Activated CD8-positive, alpha-beta T cell treated with anti-CD3 and anti-CD28 coated beads for 36 hours (primary cell): ENCODE data around the gene NUDT3. TPM values are rescaled to one million over a fixed set of nuclear protein-coding genes. Genes with fewer than 3 reads are reported as not detected.
A peak's percentile ranks its signal among the peaks of the same experiment; 100 is the strongest.

Source experiments
- ATAC-seq: fragments of 200-7000 bp; cut with Tn5 transposase; one replicate; pipeline ENCODE4 v1.10.0; 2021; ENCODE audit warnings: mild to moderate bottlenecking, moderate library complexity
- CTCF ChIA-PET: fragments of 350-600 bp; sonication (Branson Sonifier 250); formaldehyde crosslinking; loops from one replicate; lab custom pipeline; 2021; ENCODE audit warnings: antibody characterized with exemption; lab: Charles Lee
- POLR2A ChIA-PET: fragments of 350-600 bp; sonication (Branson Sonifier 250); formaldehyde crosslinking; loops from one replicate; lab custom pipeline; 2021; ENCODE audit warnings: antibody characterized with exemption; lab: Charles Lee
- DNase-seq: peaks from one replicate; pipeline ENCODE4 v3.0.0-alpha.2; 2020
- H3K27ac Mint-ChIP-seq: one replicate; pipeline ENCODE4 v1.8.0; 2021; ENCODE audit warnings: mild to moderate bottlenecking, mixed read lengths
- H3K27me3 Mint-ChIP-seq: one replicate; pipeline ENCODE4 v1.8.0; 2021; ENCODE audit warnings: mixed read lengths
- H3K36me3 Mint-ChIP-seq: one replicate; pipeline ENCODE4 v1.8.0; 2021; ENCODE audit warnings: low read depth, mixed read lengths
- H3K4me1 Mint-ChIP-seq: one replicate; pipeline ENCODE4 v1.8.0; 2021; ENCODE audit warnings: low read depth, mixed read lengths
- H3K4me3 Mint-ChIP-seq: one replicate; pipeline ENCODE4 v1.8.0; 2021; ENCODE audit warnings: mild to moderate bottlenecking, moderate library complexity, mixed read lengths
- H3K9me3 Mint-ChIP-seq: one replicate; pipeline ENCODE4 v1.8.0; 2021; ENCODE audit warnings: mixed read lengths
- CTCF ChIP-seq: fragments of 200-600 bp; IDR thresholded peaks from one replicate; pipeline ENCODE4 v1.8.0; 2022; ENCODE audit warnings: antibody characterized with exemption, mild to moderate bottlenecking
- intact Hi-C: fragments of 100-400 bp; cut with micrococcal nuclease; formaldehyde crosslinking; loops from one replicate; pipeline ENCODE4 v1.10.0; 2022
- total RNA-seq, 2 experiments: library from RNA; stranded (reverse); gene quantifications; one replicate each; pipeline ENCODE4 v1.2.3, GENCODE V29; 2021

NUDT3 gene
- total RNA-seq, 2 experiments from 2014 or later: 15.0 to 15.2 TPM

- TF ChIP-seq CTCF: no peak
- Mint-ChIP-seq H3K9me3 (no peaks in the 10 kb centered on the region), H3K4me1 (peaks cover 20% of the 10 kb centered on the region), H3K36me3 (peaks cover 22% of the 10 kb centered on the region), H3K27ac (peak overlapping the region; percentile 94), H3K27me3 (no peaks in the 10 kb centered on the region), H3K4me3 (peak overlapping the region; percentile 85)
- DNase-seq: peak; percentile 77
- ChIA-PET POLR2A (interaction anchor here (1.3 to 2.4 kb wide), 10 partner anchors 10 to 190 kb away, joined by 5 to 61 read pairs (median 10); partner anchors contain the start of genes RPS10 and SMIM29), CTCF (no interaction called here)
- intact Hi-C loops: loop anchor here (5.0 kb wide), 1 partner anchor 38 kb away; no protein-coding TSS in a partner anchor
- ATAC-seq: peak; percentile 60
These were observed 156.9 kb downstream of the NUDT3 start for GRCh38 chr6:34235307-34236130.

- DNase-seq: no peak
- H3K27me3 Mint-ChIP-seq: no peaks in the 10 kb centered on the region
- H3K4me1 Mint-ChIP-seq: peaks cover 13% of the 10 kb centered on the region
- peaks cover 15% of the 10 kb centered on the region for H3K36me3 Mint-ChIP-seq
- POLR2A ChIA-PET: no interaction called here
- intact Hi-C loops: loop anchor here (5.0 kb wide), 1 partner anchor 37 kb away; no protein-coding TSS in a partner anchor
- H3K27ac Mint-ChIP-seq: peak overlapping the region; percentile 53
- no peaks in the 10 kb centered on the region for H3K9me3 Mint-ChIP-seq
- peak overlapping the region; percentile 4 for H3K4me3 Mint-ChIP-seq
- TF ChIP-seq CTCF: no peak
- no peak for ATAC-seq
- CTCF ChIA-PET: no interaction called here
These were observed 157.7 kb downstream of the NUDT3 start for GRCh38 chr6:34234667-34235306.

GRCh38 chr6:34233867-34234266, 158.6 kb downstream of the NUDT3 start:
- no peak overlapping the region for H3K4me3 Mint-ChIP-seq
- intact Hi-C loops: no loop called here
- POLR2A ChIA-PET: interaction anchor here (1.1 to 1.6 kb wide), 2 partner anchors 10 to 14 kb away, joined by 3 to 8 read pairs; no protein-coding TSS in a partner anchor

GRCh38 chr6:34232901-34233300, 159.6 kb downstream of the NUDT3 start:
- Mint-ChIP-seq H3K4me3 (no peak overlapping the region), H3K27me3 (no peaks in the 10 kb centered on the region), H3K9me3 (no peaks in the 10 kb centered on the region), H3K36me3 (peaks cover 1% of the 10 kb centered on the region), H3K27ac (no peak overlapping the region), H3K4me1 (peaks cover 13% of the 10 kb centered on the region)
- ChIA-PET POLR2A (interaction anchor here (0.9 to 1.6 kb wide), 4 partner anchors 9 to 37 kb away, joined by 3 to 8 read pairs (median 4); no protein-coding TSS in a partner anchor), CTCF (interaction anchor here (0.9 to 1.1 kb wide), 3 partner anchors 9 to 69 kb away, joined by 3 to 4 read pairs (median 3); no protein-coding TSS in a partner anchor)
- intact Hi-C loops: no loop called here
- no peak for ATAC-seq
- no peak for DNase-seq
- no peak for TF ChIP-seq CTCF

More at GRCh38 chr6:34233867-34234266, 158.6 kb downstream of the NUDT3 start:
- peaks cover 12% of the 10 kb centered on the region for H3K4me1 Mint-ChIP-seq
- ATAC-seq (no peak), DNase-seq (no peak)
- H3K36me3 Mint-ChIP-seq: peaks cover 8% of the 10 kb centered on the region
- no peaks in the 10 kb centered on the region for H3K27me3 Mint-ChIP-seq
- no peak for TF ChIP-seq CTCF
- CTCF ChIA-PET: no interaction called here
- no peaks in the 10 kb centered on the region for H3K9me3 Mint-ChIP-seq
- H3K27ac Mint-ChIP-seq: peak overlapping the region; percentile 21
